ENCODE data around the gene SOX8.
A peak's percentile ranks its signal among the peaks of the same experiment; 100 is the strongest.

The SOX8 gene

DNA sequence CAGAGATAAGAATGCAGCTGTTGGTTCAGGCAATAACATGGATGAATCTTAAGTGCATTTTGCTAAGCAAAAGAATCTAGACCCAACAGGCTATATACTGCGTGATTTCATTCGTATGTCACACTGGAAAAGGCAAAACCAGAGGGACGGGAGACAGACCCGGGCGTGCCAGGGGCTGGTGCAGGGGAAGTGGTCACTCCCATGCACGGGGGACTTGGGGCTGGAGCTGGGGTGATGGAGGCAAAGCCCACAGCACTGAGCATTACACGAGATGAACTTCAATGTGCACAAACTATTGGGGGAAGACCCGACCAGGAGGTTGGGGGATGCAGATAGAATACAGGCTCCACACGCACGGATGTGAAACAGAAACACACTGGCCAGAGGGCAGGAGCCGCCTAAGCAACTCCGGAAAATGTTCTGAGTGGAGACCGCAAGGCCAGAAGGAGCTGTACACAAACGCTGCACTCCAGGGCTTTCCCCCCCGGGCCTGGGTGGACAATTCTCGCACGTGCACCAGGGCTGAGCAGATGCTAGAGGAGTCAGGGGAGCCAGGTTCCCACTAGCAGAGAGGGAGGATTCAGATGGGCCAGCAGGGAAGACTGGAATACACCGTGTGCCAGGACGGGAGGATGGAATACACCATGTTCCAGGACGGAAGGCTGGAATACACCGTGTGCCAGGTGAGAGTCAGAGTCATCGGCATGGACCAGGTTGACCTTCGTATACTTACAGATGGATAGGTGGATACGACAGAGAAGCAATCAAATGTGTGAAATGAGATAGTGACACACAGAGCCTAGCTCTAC, 22.1 kb upstream of the SOX8 start:
- peak; percentile 10 for DNase-seq

- peak; percentile 4 for DNase-seq
Measured at GRCh38 chr16:962366-962765, 19.2 kb upstream of the SOX8 start.

- DNase-seq: peak; percentile 15
Measured at GRCh38 chr16:962901-963814, 18.4 kb upstream of the SOX8 start.

GRCh38 chr16:963913-964312, 17.7 kb upstream of the SOX8 start:
- peak; percentile 28 for DNase-seq

DNA sequence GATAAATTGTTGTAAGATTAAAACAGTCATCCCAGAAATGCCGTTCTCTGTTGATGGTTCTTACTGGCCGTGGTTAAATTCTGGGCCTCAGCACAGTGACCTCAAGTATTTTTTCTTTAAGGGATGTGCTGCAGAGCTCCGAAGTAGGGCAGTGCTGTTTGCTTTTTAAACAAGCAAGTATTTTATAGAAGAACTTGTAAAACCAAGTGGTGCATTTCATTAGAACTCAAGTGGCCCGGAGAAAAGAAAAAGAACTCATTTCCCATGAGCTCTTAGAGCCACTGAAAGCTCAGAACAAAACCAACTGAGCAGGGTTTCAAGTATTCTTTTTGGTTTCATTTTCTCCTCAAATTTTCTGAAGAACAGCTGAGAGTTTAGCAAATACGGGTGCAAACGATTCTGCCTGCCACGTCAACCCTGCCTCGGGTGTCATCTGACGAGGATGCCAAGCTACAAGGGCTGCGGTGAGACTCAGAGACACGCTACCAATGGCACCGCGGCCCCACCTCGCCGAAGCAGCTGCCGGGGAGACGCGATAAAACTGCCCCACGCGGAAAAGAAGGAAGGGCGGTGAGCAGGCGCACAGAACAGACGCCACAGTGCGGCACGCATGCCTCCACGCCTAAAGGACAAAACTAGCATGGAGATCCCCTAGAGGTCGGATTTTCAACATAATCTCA, 17.1 kb upstream of the SOX8 start:
- peak; percentile 74 for DNase-seq

DNA sequence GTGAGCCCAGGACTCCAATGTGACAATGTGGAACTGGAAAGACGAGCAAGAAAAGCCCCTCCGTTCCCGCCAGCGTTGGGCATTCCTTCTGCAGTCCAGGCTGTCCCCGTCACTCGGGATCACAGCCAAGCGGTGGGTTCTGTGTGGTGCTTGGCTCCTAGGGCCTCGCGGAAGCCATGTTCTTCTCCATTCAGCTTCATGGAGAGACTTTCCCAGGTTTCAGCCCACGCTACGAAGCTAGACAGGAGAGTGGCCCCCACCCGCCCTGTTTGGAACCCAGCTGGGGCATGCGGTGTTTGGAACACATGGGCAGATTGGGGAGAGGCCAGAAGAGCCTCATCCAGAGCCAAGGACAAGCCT, 16.6 kb upstream of the SOX8 start:
- no peak for DNase-seq

DNA sequence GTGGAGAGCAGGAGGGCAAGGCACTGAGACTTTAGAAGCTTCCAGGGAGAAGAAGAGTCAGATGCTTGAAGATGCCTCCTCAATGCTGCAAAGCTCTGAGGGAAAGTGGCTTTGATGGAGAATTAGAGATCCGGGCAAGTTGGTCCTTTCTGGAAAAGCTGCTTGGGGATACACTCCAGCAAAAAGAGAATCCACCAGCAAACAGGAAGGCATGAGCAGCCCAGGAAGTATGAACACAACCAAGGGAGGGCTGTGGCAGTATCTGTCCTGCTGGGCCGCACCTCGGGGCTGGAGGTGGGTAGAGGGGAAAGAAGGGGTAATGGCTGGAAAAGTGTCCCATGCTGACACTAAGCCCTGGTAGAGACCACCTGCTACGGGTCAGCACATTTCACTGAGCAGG, 16.1 kb upstream of the SOX8 start:
- peak; percentile 5 for DNase-seq

DNA sequence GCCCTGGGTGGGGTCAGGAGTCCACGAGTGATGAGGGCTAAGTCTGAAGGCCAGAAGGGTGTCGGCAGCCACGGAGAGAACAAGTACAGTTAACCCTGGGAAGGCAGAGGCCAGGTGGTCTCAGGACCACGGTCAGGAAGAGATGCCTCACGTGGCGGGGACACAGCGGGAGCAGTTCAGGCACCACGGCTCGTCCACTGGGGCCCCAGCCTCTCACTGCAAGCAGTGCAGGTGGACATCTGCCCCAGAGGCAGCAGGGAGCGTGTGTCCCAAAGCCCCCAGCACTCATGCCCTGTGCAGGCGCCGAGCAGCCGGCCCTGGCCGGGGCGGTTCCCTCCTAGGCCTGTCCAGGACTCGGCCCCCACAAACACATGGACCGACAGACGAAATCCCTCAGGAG, 15.5 kb upstream of the SOX8 start:
- peak; percentile 10 for DNase-seq

DNA sequence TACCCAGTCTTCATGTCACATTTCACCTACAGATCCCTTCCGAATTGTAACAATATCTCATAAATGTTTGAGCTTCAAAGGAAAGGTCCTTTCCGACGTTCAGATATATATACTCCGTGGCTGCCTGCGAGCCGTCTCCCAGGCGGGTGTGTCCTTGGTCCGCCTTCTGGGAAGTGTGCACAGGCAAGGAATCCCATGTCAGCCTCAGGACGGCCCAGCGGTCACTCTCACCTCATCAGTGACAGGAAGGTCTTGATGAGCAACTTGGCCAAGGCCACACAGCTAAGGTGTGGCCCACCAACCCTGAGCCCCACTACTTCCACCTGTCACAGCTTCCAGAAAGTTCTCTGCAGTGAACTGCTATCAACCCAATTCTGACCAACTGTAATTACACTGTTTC, 15.1 kb upstream of the SOX8 start:
- DNase-seq: no peak

DNA sequence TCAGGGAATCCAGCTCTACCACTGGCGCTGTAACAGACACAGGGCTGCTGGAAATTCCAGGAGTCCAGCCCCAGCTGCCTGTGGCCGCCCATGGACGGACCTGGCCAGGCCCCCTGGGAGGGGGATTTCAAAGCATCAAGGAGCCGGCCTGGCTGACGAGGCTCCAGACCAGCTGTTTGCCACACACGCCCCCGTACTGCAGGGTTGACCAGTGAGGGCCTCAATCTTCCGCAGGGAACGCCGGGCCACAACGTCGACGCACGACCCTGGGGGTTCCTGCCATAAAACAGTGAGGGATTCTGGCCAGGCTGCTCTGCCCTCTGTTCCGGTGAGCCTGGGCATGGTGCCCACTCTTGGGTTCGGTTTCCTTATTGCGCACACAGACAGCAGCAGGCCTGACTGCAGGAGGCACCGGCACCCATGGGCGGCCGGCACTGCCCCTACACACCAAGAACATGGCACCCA, 14.5 kb upstream of the SOX8 start:
- no peak for DNase-seq

DNA sequence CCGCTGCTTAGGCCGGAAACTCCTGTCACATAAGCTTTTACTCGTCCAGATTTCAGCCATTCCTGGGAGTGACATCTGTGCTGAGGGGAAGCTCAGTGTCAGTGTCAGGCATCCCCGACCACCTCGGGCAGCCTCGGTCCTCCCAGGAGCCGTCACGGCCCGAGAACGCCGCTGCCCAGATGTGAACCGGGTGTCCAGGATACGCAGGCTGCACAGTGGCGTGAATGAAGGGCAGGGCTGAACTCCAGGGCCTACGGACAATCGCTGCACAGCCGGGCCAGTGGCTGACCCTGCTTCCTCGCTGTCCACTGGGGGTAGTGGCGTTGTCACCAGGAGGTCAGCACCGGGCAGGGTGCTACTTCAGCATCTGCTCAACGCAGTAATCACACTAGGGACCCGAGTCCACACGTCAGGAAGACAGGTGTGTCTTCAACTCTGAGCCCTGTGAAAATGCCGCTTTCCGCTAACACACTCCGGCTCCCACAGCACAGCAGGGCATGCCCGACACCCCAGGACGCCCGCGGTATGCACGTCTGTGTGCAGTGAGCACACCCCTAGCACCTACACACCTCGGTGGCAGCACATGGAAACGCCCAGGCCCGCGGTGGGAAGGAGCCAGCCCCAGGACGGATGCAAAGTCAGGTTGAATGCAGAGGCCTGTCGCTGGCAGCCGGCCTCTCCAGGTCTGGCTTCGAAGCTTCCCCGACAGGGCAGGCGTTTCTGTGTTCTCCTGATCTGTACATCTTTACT, 13.8 kb upstream of the SOX8 start:
- no peak for DNase-seq

DNA sequence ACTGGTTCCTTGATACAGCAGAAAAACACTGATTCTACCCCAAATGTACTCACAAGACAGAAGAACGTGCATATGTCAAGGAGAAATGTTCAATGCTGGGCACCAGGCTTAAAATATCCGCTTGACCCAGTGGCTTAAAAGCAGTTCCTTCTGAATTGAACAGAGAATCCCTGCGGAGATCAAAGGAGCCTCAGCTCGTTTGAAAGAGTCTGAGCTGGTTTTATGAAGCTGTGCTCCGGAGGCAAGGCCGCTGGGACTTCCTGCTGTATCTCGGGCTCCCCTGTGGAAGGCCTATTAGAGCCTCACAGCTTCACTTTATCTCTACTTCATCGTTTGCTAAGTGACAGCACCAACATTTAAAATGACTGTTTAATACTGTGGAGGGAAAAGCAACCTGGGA, 12.9 kb upstream of the SOX8 start:
- no peak for DNase-seq

DNA sequence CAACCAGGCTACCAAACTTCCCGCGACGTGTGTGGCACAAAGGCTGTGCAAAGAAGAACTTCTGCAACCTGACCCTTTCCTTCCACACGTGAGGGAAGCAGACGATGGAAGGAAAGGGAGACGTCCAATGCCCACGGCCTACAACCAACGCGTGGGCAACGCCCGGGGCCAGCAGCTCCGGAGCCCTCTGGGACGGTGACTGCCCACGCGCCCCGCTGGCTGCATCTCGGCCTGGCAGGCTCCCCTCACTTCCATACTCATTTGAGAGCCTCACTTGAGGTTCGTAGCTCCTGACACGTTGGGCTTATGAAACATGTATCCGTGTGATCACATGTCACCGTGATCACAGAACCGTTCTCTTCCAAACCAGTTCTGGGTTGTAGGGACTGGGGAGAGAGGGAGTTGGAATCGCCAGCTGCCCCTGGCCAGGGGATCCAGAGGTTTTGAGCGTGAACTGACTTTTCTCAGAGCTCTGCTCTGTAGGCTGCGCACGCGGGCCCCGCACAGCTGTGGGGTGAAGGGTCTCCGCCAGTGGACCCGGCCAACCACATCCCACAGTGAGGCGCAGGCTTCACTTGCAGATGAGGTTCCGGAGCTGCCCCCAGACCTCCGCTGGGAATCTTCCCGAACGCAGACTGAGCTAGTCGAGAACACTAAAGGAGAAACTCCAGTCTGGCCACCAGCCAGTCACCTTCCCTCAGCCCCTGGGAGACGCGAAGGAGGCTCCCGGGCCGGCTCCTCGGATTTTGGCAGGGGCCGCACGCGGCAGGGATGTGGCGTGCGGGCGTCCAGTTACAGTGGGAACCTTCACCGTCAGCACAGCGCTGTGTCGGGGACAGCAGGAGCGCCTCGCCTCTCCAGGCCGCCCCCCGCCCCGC, 11.8 kb upstream of the SOX8 start:
- DNase-seq: no peak

GRCh38 chr16:970386-970765, 11.2 kb upstream of the SOX8 start:
- DNase-seq: no peak

DNA sequence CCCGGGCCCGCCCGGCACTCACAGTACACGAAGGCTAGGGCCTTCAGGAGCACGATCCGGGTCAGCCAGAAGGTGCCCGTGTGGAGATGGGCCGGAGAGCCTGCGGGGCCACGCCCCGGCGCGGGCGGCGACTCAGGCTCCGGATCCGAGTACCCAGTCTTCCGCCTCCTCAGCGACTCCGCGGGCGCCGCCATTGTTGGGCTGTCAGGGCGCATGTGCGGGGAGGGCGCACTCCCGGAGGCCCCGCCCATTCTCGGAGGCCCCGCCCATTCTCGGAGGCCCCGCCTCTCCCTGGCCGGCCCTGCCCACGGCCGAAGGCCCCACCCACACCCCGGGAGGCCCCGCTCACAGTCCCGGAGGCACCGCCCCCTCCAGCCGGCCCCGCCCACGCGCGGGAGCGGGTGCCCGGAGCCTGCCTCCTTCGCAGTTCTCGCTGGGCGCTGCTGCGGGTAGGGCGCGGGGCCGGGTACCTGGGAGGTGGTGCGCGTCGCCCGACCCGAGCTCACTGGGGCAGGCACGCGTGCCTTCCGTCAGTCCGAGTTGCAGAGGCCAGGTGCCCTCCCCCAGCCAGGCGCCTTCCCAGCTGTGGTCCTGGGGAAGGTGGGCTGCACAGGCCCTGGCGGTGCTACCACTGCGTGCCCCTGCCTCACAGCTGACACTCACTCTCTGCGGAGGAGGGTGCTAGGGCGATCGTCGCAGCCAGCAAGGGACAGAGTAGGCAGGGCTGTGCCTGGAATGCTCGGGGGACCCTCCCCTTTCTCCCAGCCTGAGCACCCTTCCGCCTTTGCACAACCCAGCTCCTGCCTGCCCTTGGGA, 10.6 kb upstream of the SOX8 start, which contains the start of gene LMF1:
Gene LMF1 (minus strand): TSS at position 219 of the 816 bp plus-strand sequence. CDS start 4 bp downstream, at position 215.
- peak; percentile 99 for DNase-seq

DNA sequence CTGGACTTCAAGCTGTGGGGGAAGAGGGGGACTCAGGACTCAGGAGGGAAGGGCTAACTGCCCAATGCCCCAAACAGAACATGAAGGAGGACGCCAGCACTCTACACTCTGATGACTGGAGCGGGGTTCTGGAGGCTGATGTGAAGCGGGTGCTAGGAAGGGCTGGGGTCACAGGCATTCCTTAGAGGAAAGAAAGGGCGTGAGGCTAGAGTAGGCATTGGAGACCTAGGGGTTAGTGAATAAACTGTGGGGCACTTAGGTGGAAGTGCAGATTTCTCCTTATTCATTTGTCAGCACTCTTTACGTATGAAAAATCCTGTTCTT, 10.0 kb upstream of the SOX8 start:
- no peak for DNase-seq

GRCh38 chr16:971981-972315, 9.6 kb upstream of the SOX8 start:
- no peak for DNase-seq

DNA sequence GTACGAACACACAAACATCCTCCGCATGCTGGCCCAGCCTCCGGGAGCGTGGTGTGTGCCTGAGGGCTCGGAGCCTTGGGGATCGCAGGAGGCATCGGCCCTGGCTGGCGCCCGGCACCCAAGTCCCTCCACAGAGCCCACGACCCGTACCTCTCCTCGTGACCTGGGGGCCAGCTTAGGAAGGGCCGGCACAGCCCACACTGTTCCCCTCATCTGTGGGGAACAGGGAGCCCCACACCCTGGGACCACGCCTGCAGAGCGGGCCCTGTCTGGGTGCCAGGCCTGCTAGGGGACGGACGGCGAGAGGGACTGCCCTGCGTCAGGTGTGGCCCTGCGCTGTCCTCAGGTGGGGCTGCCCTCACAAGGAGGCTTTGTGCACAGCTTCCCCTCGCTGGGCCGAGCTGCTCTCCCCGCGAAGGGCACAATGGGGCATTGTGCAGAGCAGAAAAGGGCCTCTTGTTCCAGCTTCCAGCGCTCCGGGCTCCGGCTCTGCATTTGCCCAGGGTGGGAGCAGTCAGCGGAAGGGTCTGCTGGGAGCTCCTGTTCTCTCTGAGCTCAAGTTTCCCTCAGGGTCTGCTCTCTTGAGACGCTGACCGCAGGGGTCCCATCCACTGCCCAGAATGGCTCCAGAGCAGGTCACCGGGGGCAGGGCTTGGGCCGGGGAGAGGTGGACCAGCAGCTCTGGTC, 9.1 kb upstream of the SOX8 start:
- no peak for DNase-seq

DNA sequence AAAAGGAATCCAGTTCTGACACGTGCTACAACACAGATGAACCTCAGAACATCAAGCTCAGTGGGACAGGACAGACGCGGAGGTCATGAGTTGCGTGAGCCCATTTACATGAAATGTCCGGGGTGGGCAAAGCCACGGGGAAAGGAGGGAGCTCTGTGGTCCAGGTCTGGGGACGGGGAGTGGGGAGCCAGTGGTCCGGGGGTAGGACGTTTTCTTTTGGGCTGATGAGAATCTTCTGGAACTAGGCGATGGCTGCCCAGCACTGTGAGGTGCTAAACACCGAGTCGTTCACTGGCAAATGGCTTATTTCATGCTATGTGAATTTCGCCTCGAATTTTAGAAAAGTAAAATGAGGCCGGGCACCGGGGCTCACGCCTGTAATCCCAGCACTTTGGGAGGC, 8.2 kb upstream of the SOX8 start:
- no peak for DNase-seq

DNA sequence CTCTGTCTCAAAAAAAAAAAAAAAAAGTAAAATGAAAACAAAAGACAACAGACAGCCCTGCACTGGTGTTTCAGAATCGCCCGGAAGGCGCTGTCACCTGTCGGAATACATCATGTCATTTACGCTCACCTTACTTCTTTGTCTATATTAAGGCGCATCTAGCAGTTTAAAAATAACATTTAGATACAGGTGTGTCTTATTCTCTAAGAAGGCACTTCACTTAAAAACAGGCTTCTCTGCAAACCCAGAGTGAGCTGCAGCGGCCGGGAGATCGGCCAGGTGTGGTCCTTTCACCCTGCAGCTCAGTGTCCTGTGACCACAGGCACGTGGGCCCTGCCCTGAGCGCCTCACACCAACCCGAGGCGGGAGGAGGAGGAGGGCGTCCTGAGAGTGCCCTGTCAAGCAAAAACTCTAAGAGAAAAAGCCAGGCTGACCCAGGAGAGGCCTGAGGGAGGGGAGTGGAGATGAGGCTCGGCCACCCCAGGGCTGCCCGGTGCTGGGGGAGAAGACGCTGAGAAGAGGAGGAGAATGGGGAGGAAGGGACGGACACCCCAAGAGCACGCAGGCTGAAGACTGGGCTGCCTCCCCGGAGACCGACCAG, 7.5 kb upstream of the SOX8 start:
- no peak for DNase-seq
